K562 (cell line): ENCODE data around the gene OMG.

Source experiments
- EP300 ChIP-seq: IDR thresholded peaks from 2 replicates; pipeline ENCODE4 v1.6.1; 2012; ENCODE audit warnings: low read length, improper control_type of control experiment
- HCFC1 ChIP-seq: IDR thresholded peaks from 2 replicates; pipeline ENCODE4 v1.6.1; 2012; ENCODE audit warnings: low read depth, low read length, improper control_type of control experiment
- NONO ChIP-seq, 2 experiments: fragments of 200-400 bp in 1 of 2; fragments of 450-650 bp in 1 of 2; formaldehyde crosslinking in 1 of 2; IDR thresholded peaks; 2 replicates each; pipeline ENCODE4 v1.6.1; 2017; ENCODE audit warnings: low read depth in 2 of 2, mild to moderate bottlenecking in 2 of 2, moderate library complexity in 2 of 2, low read length in 1 of 2
- POLR2A ChIP-seq: fragments of 450-650 bp; conservative IDR thresholded peaks from 2 replicates; pipeline ENCODE4 v1.6.1; 2016
- RAD51 ChIP-seq: fragments of 450-650 bp; IDR thresholded peaks from 2 replicates; pipeline ENCODE4 v1.7.1; 2016; ENCODE audit warnings: low read depth, mild to moderate bottlenecking, borderline replicate concordance
- SRSF1 ChIP-seq: fragments of 200-400 bp; formaldehyde crosslinking; IDR thresholded peaks from 2 replicates; pipeline ENCODE4 v1.6.1; 2017; ENCODE audit warnings: mild to moderate bottlenecking, low read depth, low read length, moderate library complexity
- TAF15 ChIP-seq: fragments of 200-400 bp; formaldehyde crosslinking; IDR thresholded peaks from 2 replicates; pipeline ENCODE4 v1.6.1; 2017; ENCODE audit warnings: mild to moderate bottlenecking, low read depth, low read length, moderate library complexity
- ZBTB1 ChIP-seq: sonication (generic); formaldehyde crosslinking; IDR thresholded peaks from 2 replicates; pipeline ENCODE4 v1.8.1; 2023; ENCODE audit warnings: missing genetic modification reagents, low read depth, mild to moderate bottlenecking, borderline replicate concordance
- ZNF121 ChIP-seq: sonication (generic); formaldehyde crosslinking; conservative IDR thresholded peaks from 2 replicates; pipeline ENCODE4 v1.8.0; 2022; ENCODE audit warnings: missing genetic modification reagents
- TF ChIP-seq, protein P1 (sequence below), 3 experiments: IDR thresholded peaks in 2 of 3; conservative IDR thresholded peaks in 1 of 3; 2 replicates each; pipeline ENCODE4 v1.5.1; 2011 to 2012; ENCODE audit warnings: low read length in 3 of 3, mild to moderate bottlenecking in 3 of 3, control low read depth in 2 of 3, improper control_type of control experiment in 1 of 3, inconsistent platforms in 1 of 3, low read depth in 1 of 3, mixed read lengths in 1 of 3, moderate library complexity in 1 of 3; ENCODE audit not compliant: insufficient read depth in 2 of 3
- TF ChIP-seq, protein P2 (sequence below), 2 experiments: fragments of 450-650 bp; formaldehyde crosslinking in 1 of 2; IDR thresholded peaks; 2 replicates each; pipeline versions ENCODE4 v1.4.0 to v1.6.1; 2014 to 2020; ENCODE audit warnings: mild to moderate bottlenecking in 2 of 2, borderline replicate concordance in 1 of 2, low read depth in 1 of 2
- TF ChIP-seq, protein P3 (sequence below): fragments of 250-450 bp; sonication (Bioruptor Pico); IDR thresholded peaks from 2 replicates; pipeline ENCODE4 v1.4.0; 2020; ENCODE audit warnings: mild to moderate bottlenecking, moderate library complexity

DNA sequence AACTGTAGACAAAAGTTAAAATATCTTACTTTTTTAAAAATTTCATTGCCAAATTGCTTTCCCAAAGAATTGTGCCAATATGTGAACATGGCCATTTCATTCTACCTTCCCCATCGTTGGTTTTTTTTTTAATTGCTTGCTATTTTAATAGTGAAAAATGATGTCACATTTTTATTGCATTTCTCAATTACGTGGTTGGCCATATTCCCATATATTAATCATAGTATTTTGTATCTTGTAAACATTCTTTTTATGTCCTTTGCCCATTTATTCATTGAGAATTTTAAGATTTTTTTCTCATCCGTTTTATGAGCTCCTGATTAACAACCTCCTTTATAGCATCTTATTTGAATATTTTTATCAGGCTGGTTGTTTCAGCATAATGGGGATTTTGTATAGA lies 7.2 kb downstream of the OMG start:
- TF ChIP-seq EP300 (no peak), RAD51 (no peak), HCFC1 (no peak), POLR2A (no peak), TAF15 (no peak), NONO (IDR thresholded peaks at IDR 0.05; ENCODE audit: low read depth in 2 of 2, low read length in 1 of 2) (no peak), ZNF121 (CRISPR knock-in tag) (no peak), ZBTB1 (CRISPR knock-in tag) (no peak), SRSF1 (no peak)
- TF ChIP-seq, protein P1, sequence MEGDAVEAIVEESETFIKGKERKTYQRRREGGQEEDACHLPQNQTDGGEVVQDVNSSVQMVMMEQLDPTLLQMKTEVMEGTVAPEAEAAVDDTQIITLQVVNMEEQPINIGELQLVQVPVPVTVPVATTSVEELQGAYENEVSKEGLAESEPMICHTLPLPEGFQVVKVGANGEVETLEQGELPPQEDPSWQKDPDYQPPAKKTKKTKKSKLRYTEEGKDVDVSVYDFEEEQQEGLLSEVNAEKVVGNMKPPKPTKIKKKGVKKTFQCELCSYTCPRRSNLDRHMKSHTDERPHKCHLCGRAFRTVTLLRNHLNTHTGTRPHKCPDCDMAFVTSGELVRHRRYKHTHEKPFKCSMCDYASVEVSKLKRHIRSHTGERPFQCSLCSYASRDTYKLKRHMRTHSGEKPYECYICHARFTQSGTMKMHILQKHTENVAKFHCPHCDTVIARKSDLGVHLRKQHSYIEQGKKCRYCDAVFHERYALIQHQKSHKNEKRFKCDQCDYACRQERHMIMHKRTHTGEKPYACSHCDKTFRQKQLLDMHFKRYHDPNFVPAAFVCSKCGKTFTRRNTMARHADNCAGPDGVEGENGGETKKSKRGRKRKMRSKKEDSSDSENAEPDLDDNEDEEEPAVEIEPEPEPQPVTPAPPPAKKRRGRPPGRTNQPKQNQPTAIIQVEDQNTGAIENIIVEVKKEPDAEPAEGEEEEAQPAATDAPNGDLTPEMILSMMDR (IDR thresholded peaks at IDR 0.05 in 2 of 3, conservative IDR thresholded peaks at IDR 0.05 in 1 of 3; ENCODE audit: insufficient read depth in 2 of 3, low read depth in 1 of 3, low read length in 3 of 3) = no peak
- TF ChIP-seq, protein P2, sequence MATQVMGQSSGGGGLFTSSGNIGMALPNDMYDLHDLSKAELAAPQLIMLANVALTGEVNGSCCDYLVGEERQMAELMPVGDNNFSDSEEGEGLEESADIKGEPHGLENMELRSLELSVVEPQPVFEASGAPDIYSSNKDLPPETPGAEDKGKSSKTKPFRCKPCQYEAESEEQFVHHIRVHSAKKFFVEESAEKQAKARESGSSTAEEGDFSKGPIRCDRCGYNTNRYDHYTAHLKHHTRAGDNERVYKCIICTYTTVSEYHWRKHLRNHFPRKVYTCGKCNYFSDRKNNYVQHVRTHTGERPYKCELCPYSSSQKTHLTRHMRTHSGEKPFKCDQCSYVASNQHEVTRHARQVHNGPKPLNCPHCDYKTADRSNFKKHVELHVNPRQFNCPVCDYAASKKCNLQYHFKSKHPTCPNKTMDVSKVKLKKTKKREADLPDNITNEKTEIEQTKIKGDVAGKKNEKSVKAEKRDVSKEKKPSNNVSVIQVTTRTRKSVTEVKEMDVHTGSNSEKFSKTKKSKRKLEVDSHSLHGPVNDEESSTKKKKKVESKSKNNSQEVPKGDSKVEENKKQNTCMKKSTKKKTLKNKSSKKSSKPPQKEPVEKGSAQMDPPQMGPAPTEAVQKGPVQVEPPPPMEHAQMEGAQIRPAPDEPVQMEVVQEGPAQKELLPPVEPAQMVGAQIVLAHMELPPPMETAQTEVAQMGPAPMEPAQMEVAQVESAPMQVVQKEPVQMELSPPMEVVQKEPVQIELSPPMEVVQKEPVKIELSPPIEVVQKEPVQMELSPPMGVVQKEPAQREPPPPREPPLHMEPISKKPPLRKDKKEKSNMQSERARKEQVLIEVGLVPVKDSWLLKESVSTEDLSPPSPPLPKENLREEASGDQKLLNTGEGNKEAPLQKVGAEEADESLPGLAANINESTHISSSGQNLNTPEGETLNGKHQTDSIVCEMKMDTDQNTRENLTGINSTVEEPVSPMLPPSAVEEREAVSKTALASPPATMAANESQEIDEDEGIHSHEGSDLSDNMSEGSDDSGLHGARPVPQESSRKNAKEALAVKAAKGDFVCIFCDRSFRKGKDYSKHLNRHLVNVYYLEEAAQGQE (IDR thresholded peaks at IDR 0.05; ENCODE audit: borderline replicate concordance) = no peak
- TF ChIP-seq, protein P2 (CRISPR knock-in tag; IDR thresholded peaks at IDR 0.05; ENCODE audit: low read depth) = no peak
- TF ChIP-seq, protein P3, sequence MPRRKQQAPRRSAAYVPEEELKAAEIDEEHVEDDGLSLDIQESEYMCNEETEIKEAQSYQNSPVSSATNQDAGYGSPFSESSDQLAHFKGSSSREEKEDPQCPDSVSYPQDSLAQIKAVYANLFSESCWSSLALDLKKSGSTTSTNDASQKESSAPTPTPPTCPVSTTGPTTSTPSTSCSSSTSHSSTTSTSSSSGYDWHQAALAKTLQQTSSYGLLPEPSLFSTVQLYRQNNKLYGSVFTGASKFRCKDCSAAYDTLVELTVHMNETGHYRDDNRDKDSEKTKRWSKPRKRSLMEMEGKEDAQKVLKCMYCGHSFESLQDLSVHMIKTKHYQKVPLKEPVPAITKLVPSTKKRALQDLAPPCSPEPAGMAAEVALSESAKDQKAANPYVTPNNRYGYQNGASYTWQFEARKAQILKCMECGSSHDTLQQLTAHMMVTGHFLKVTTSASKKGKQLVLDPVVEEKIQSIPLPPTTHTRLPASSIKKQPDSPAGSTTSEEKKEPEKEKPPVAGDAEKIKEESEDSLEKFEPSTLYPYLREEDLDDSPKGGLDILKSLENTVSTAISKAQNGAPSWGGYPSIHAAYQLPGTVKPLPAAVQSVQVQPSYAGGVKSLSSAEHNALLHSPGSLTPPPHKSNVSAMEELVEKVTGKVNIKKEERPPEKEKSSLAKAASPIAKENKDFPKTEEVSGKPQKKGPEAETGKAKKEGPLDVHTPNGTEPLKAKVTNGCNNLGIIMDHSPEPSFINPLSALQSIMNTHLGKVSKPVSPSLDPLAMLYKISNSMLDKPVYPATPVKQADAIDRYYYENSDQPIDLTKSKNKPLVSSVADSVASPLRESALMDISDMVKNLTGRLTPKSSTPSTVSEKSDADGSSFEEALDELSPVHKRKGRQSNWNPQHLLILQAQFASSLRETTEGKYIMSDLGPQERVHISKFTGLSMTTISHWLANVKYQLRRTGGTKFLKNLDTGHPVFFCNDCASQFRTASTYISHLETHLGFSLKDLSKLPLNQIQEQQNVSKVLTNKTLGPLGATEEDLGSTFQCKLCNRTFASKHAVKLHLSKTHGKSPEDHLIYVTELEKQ (CRISPR knock-in tag) = no peak
